NCI-H1417 treated with DMSO at 0.1 percent for 48 hours (cell line): Measurements from ENCODE around the gene NR2F2.

Experiments used
- DNase-seq: peaks from one replicate; lab custom pipeline; 2025; lab: John Stamatoyannopoulos, UW

The NR2F2 gene

GRCh38 chr15:96353930-96354730 is 23.6 kb downstream of the NR2F2 start:
- no peak for DNase-seq

- no peak for DNase-seq
These were observed 24.4 kb downstream of the NR2F2 start for GRCh38 chr15:96354731-96355567.

GRCh38 chr15:96355568-96356187 is 25.2 kb downstream of the NR2F2 start:
- no peak for DNase-seq

GRCh38 chr15:96356494-96357455 is 26.3 kb downstream of the NR2F2 start:
- DNase-seq: peak; percentile 24

GRCh38 chr15:96358001-96358801 is 27.7 kb downstream of the NR2F2 start:
- no peak for DNase-seq

- no peak for DNase-seq
These were observed 28.5 kb downstream of the NR2F2 start for GRCh38 chr15:96358821-96359615.

DNA sequence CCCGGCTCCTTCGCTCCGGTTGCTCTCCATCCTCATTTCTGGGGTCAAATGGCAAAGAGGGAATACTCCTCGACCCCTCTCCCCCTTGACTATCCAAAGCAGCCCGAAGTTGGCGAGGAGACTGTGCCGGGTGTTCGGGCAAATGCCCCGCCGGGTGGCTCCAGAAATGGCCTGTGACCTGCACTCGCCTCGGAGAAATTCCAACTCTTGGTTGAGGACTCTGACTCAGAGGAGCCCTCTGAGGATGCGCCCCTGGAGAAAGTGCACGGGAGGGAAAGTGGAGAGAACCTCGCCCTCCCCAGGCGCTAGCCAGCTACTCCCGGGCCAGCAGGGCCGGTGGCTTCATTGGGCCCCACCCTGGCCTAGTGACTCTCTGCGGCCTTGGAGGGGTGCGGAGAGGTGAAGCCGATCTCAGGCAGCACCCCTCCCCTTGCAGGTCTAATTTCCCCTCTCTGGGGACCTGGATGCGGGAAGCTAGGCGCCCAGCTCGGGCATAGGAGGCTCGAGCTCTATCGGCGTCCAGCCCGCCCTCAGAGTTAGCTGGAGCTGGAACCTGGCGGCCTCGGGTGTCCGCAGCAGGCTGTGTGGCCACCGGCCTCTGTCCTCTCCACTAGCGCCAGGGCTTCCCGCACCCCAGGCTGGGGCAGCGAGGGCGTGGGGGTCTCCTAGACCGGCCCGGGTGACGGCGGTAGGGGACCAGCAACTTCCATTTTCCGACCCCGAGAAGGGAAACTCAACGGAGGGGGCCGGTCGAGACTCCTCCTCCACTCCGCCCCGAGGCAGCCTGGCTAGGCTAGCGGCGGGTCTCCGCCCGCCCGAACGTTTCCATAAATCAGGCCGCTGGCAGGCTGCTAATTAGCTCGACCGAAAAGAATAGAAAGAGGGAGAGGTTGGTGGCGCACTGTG is 29.4 kb downstream of the NR2F2 start:
- no peak for DNase-seq

DNA sequence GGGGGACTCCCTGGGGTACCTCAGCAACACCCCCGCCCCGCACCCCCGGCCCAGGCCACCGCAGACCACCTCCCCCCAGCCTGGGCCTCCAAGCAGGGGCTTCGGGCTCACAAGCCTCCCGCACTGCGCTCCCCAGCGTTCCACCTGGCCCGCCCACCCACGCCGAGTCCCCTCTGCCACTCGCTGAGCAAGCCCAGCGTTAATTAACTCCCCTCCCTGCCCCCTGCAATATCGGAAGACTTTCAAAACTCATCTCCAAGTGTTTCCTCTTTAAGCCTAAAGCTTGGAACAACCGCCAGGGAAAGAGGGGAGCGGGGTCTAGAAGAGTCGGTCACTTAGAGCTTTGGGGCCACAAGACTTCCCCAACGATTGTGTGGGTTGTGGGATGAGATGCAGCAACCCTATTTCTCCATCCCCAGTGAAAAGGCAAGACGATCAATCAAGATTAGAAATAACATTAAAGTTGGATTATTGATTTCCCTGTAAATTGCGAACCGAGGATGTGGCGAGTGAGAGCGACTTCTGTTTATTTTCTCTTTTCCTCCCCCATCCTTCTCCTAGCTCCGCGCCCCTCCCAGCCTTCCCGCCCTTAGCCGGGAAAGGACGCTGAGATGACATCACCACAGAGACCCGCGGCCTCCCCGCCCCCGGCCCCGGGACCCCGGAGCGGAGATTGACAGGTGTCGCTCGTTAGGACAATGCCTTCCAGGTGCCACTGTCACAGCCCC is 30.2 kb downstream of the NR2F2 start:
- no peak for DNase-seq

DNA sequence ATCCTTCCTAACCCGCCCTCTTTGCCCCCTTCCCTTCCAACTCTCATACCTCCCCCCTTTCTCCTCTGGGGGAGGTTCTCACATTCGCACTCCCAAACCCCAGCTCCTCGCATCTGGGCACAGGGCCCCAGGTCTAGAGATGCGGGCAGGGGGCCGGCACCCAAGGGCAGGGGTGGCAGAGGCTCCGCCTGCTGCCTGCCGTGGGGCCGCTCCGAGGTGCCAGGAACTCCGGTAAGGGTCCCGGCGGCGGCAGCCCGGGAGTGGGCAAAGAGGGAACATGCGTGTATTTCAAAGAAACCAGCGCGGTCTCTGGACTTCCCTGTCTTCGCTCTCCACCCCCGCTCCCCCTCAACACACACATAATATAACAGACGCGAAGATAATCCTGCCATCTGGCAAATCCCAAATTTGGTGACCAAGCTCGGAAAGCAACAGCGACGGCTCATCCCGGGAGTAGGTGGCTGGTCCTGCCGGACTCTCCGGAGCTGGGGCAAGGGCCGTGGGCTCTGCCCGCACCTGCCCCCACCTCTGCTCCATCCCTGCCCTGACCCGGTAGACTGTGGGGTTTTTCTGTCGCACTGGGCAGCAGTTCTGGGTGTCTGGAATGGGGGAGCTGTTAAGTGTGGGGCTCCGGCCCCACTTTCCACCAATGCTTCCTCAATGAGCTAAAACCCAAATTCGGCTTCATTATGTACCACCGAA is 31.0 kb downstream of the NR2F2 start:
- DNase-seq: no peak

- no peak for DNase-seq
These were observed 31.7 kb downstream of the NR2F2 start for GRCh38 chr15:96362011-96362754.

DNA sequence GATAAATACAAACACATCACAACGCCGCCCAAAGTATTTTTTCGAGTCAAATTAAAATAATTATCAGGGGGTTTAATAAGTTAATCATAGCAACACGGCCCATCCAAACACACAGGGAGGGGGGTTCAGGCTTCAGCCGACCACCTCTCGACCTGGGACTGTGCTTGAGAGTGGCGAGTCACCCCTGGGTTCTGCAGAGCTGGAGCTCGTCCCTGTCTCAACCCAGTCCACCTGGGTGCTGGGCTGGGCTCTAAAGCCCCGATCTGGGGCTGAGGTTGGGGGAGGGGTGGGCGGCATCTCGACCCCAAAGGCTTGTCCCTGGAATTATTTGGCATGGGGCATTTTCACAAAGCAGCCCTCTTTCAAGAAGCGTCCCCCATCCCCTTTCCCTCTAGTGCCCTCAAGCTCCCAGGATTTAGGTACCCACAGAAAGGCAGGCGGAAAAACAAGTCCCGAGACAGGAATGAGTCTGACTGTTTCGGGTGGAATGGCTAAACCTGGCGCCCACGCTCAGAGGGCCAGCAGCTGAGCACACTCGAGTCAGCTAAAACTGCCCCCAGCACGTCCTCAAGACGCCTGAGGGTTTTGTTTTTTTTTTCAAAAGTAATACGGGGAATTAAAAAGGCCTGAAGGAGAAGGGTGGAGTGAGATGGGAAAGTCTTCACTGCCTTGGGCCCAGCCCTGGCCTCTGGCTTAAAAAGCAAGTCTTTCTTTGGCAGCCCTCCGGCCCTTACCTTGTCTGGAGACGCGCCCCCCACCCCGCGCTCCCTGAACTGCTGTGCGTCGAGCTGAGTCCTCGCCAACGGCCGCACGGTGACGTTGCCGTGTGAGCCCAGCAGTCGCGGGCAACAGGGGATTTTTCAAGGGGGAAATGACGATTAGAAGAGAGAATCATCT is 32.5 kb downstream of the NR2F2 start:
- no peak for DNase-seq

DNA sequence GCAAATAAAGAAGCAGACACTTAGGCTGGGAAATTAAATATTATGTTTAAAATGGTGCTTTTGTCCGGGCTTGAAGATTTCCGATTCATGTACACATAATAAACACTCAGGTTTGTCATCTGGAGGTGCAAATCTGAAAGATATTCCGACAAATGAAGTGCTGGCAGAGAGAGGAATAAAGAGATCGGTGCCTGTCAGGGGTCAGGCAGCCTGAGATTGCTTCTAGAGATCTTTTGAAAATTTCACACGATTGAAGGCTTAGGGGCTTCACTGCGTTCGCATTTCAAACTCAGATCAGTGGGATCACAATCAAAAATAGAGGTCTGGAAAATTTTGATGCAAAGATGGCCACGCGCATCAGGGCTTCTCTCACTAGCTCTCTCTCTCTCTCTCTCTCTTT is 33.2 kb downstream of the NR2F2 start:
- no peak for DNase-seq

DNA sequence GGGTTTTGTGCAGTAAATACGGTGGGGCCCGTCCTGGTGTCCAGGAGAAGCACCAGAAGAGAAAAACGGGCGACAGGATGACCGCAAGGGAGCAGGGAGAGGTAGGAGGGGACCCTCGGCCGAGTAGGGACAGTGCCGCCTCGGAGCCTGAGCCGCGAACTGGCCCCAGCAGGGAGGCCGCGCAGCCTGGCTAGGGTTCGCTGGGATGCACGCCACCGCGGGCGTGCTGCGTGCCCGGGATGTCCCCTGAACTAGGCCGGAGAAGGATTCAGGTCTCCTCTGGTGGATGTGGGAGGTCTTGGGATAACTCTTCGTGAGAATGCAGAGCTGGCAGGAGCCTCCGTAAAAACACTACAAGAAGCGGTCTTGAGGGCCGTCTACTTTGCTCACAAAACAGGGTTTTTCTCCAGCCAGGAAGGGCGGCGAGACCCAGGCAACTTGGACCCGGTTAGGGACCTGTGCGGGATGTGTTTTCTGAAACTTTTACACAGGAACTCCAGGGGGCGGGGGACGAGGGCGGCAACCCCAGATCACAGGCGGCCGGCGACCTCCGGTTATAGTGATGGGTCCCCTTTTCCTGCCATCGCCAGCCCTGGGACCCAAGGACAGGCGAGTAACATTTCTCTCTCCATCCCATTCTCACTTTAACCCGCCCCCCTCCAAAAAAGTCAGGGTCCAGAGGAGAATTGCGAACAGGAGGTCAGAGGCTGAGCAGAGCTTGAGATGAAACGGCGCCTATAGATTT is 35.5 kb downstream of the NR2F2 start:
- no peak for DNase-seq

GRCh38 chr15:96366526-96366877 is 36.0 kb downstream of the NR2F2 start:
- DNase-seq: no peak
